ENCODE data around the gene ELMO1. TPM values are rescaled to one million over a fixed set of nuclear protein-coding genes. Genes with fewer than 3 reads are reported as not detected.

ELMO1 gene
- total RNA-seq, 1 donor from 2014 or later: 78.9 TPM

- no peak for DNase-seq
Measured at GRCh38 chr7:36819639-36820038, 629.0 kb downstream of the ELMO1 start.

- DNase-seq: no peak
Measured at GRCh38 chr7:36814311-36814710, 634.4 kb downstream of the ELMO1 start.

DNA sequence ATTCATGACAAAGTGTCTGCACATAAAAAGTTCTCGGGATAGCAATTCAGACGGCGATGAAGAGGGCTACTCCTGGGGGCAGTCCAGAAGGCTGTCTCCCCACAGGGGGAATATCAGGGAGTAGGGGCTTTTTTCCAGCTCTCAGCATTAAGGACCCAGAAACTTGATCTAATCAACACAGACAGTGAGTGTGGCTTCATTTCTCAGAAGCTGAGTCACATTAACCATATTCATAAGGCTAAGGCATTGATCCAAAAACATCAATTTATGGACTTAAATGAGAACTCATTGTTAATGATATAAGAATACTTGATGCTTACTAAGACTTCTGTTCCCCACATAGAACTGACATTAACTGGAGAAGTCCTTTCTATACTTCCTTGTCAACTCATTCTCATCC lies 636.9 kb downstream of the ELMO1 start:
- DNase-seq: no peak

DNA sequence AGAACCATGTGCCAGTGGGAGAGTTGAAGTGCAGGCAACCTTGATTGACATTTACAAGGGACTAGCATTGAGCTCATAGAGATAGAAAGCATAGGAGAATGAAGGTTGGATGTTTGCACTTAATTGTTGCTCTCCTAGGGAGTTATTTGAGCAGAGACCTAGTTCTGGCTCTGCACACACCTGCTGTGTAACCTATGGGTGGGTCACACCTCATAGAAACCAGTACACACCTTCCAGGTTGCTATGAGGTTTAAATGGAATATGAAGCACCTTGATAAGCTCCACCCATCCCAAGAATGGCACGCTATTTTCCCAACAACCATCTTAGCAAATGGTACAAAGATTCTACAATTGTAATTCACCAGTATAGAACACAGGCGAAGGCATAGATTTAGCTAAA lies 638.2 kb downstream of the ELMO1 start:
- no peak for DNase-seq

GRCh38 chr7:36810032-36810431 lies 638.6 kb downstream of the ELMO1 start:
- DNase-seq: no peak

GRCh38 chr7:36809510-36809909 lies 639.2 kb downstream of the ELMO1 start:
- DNase-seq: no peak

DNA sequence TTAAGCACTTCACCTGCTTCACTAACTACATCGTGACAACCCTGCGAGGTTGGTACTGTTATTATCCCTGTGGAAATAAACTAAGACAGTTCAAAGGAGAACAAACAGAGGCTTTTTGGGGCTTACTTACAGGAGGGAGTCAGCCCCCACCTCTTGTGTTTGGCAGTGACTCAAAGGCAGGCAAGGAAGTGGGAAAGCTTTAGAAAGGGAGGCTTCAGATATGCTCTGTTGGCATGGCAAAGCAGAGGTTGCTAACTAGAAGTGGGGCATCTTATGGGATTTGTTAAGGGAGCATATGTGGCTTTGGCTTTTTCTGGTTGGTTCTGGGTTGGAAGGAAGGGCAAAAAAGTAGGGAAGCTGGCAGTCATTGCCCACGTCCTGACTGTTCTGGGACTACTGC lies 639.6 kb downstream of the ELMO1 start:
- DNase-seq: no peak

DNA sequence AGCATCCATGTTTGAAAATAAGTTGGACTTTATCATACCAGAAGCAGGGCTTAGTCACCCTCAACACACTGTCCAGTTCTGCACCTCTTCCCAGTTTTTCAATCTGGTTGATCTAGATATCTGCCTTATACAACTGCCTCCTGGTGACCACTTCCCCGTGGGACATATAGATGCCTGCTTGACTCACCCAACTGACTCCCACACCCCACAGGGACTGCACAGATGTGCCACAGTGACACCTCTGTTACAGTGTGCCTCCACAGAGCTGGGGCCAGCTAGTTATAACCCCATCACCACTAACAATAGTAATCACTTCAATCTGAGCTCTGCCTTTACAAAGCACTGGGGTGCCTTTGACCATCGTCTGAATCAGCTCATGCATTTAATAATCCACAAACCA lies 641.8 kb downstream of the ELMO1 start:
- no peak for DNase-seq

Small RNA genes within 50 kb of the gene (small RNA-seq; reads per million reads assigned to genes)
- gene MIR1200: not detected
- not detected for gene RF00019
- not detected for gene RF00432
- not detected for gene RNU6-565P

Other genes with a start within 250 kb of the ELMO1 start
- not detected for gene GPR141, start 234.9 kb upstream of the ELMO1 start, total RNA-seq

Data from occipital lobe (tissue), 3 donors.